ENCODE measurements around the gene N4BP3.

- TF ChIP-seq CTCF (IDR thresholded peaks at IDR 0.05) (no peak), JUN (CRISPR knock-in tag; IDR thresholded peaks at IDR 0.05) (no peak), TEAD1 (CRISPR knock-in tag; IDR thresholded peaks at IDR 0.05) (no peak), ZNF396 (CRISPR knock-in tag; IDR thresholded peaks at IDR 0.05; ENCODE audit: borderline replicate concordance) (no peak), NR2C2 (CRISPR knock-in tag; IDR thresholded peaks at IDR 0.05) (no peak), GABPB1 (CRISPR knock-in tag; IDR thresholded peaks at IDR 0.05) (no peak), MYBL2 (CRISPR knock-in tag; IDR thresholded peaks at IDR 0.05) (no peak), ESRRA (CRISPR knock-in tag; IDR thresholded peaks at IDR 0.05; ENCODE audit: borderline replicate concordance) (no peak), NFYB (CRISPR knock-in tag; conservative IDR thresholded peaks at IDR 0.05; ENCODE audit: low read depth) (no peak), PRRX2 (CRISPR knock-in tag; IDR thresholded peaks at IDR 0.05) (no peak)
- TF ChIP-seq, protein P1, sequence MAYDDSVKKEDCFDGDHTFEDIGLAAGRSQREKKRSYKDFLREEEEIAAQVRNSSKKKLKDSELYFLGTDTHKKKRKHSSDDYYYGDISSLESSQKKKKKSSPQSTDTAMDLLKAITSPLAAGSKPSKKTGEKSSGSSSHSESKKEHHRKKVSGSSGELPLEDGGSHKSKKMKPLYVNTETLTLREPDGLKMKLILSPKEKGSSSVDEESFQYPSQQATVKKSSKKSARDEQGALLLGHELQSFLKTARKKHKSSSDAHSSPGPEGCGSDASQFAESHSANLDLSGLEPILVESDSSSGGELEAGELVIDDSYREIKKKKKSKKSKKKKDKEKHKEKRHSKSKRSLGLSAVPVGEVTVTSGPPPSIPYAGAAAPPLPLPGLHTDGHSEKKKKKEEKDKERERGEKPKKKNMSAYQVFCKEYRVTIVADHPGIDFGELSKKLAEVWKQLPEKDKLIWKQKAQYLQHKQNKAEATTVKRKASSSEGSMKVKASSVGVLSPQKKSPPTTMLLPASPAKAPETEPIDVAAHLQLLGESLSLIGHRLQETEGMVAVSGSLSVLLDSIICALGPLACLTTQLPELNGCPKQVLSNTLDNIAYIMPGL (CRISPR knock-in tag; IDR thresholded peaks at IDR 0.05), result no peak
Observed at GRCh38 chr5:178110511-178110910, 2.8 kb upstream of the N4BP3 start.

Data from WTC11 (cell line).